Liver (tissue), 9 donors: ENCODE results near the gene CAPRIN2. TPM values are rescaled to one million over a fixed set of nuclear protein-coding genes. Genes with fewer than 3 reads are reported as not detected.

Source experiments
- DNase-seq: peaks from one replicate; pipeline ENCODE4 v3.0.0-alpha.2; 2017; ENCODE audit warnings: low spot score
- H3K27ac ChIP-seq, 2 donors: one replicate each; pipeline ENCODE4 v1.7.0; 2013; ENCODE audit warnings: inconsistent platforms in 2 of 2, low read length in 2 of 2, control low read depth in 1 of 2, low read depth in 1 of 2, mild to moderate bottlenecking in 1 of 2
- H3K27me3 ChIP-seq, 4 donors: one replicate each; pipeline versions ENCODE4 v1.6.1 to v1.7.0; 2013; ENCODE audit warnings: low read length in 3 of 4, inconsistent platforms in 1 of 4, mild to moderate bottlenecking in 1 of 4, moderate library complexity in 1 of 4; ENCODE audit not compliant: control insufficient read depth in 4 of 4, insufficient read depth in 4 of 4
- H3K36me3 ChIP-seq, 4 donors: one replicate each; pipeline versions ENCODE4 v1.6.1 to v1.7.0; 2013; ENCODE audit warnings: low read length in 3 of 4, mild to moderate bottlenecking in 3 of 4, low read depth in 1 of 4, moderate library complexity in 1 of 4; ENCODE audit not compliant: control insufficient read depth in 4 of 4, insufficient read depth in 3 of 4
- H3K4me1 ChIP-seq, 4 donors: one replicate each; pipeline versions ENCODE4 v1.6.1 to v1.7.0; 2013; ENCODE audit warnings: low read length in 3 of 4, mild to moderate bottlenecking in 3 of 4, moderate library complexity in 1 of 4; ENCODE audit not compliant: control insufficient read depth in 4 of 4, insufficient read depth in 4 of 4
- H3K4me3 ChIP-seq, 3 donors: one replicate each; pipeline versions ENCODE4 v1.6.1 to v1.7.0; 2013; ENCODE audit warnings: low read length in 3 of 3, control low read depth in 1 of 3, low read depth in 1 of 3, mild to moderate bottlenecking in 1 of 3
- H3K9ac ChIP-seq, 2 donors: one replicate each; pipeline ENCODE4 v1.7.0; 2013; ENCODE audit warnings: low read length in 2 of 2, mild to moderate bottlenecking in 2 of 2, moderate library complexity in 2 of 2, control low read depth in 1 of 2, low read depth in 1 of 2
- H3K9me3 ChIP-seq, 4 donors: one replicate each; pipeline versions ENCODE4 v1.6.1 to v1.7.0; 2013; ENCODE audit warnings: low read length in 3 of 4; ENCODE audit not compliant: control insufficient read depth in 4 of 4
- ATF3 ChIP-seq: IDR thresholded peaks from 2 replicates; pipeline ENCODE4 v1.6.1; 2016; ENCODE audit warnings: antibody characterized with exemption
- CTCF ChIP-seq: fragments of 150-350 bp; IDR thresholded peaks from 2 replicates; pipeline ENCODE4 v1.5.1; 2017; ENCODE audit warnings: improper control_type of control experiment, low read depth, low read length; ENCODE audit not compliant: missing input control
- EGR1 ChIP-seq, 2 donors: IDR thresholded peaks; 2 replicates each; pipeline ENCODE4 v1.6.1; 2016 to 2018; ENCODE audit warnings: antibody characterized with exemption in 2 of 2, low read depth in 2 of 2
- FOXA2 ChIP-seq: IDR thresholded peaks from 2 replicates; pipeline ENCODE4 v1.6.1; 2016; ENCODE audit warnings: antibody characterized with exemption
- GABPA ChIP-seq, 2 donors: IDR thresholded peaks in 1 of 2; conservative IDR thresholded peaks in 1 of 2; 2 replicates each; pipeline ENCODE4 v1.6.1; 2016; ENCODE audit warnings: antibody characterized with exemption in 2 of 2, mild to moderate bottlenecking in 1 of 2, moderate library complexity in 1 of 2
- HNF4A ChIP-seq, 2 donors: conservative IDR thresholded peaks; 2 replicates each; pipeline ENCODE4 v1.6.1; 2016; ENCODE audit warnings: antibody characterized with exemption in 2 of 2, mild to moderate bottlenecking in 2 of 2
- MAX ChIP-seq: IDR thresholded peaks from 2 replicates; pipeline ENCODE4 v1.6.1; 2016; ENCODE audit warnings: antibody characterized with exemption
- NR2F2 ChIP-seq: IDR thresholded peaks from 2 replicates; pipeline ENCODE4 v1.6.1; 2016; ENCODE audit warnings: antibody characterized with exemption
- RAD21 ChIP-seq, 2 donors: IDR thresholded peaks; 2 replicates each; pipeline ENCODE4 v1.6.1; 2016; ENCODE audit warnings: antibody characterized with exemption in 2 of 2, mild to moderate bottlenecking in 2 of 2
- REST ChIP-seq: IDR thresholded peaks from 2 replicates; pipeline ENCODE4 v1.6.1; 2016; ENCODE audit warnings: antibody characterized with exemption, mild to moderate bottlenecking
- RXRA ChIP-seq, 2 donors: IDR thresholded peaks; 2 replicates each; pipeline ENCODE4 v1.6.1; 2017 to 2018; ENCODE audit warnings: antibody characterized with exemption in 2 of 2, mild to moderate bottlenecking in 1 of 2
- TAF1 ChIP-seq: conservative IDR thresholded peaks from 2 replicates; pipeline ENCODE4 v1.6.1; 2016; ENCODE audit warnings: antibody characterized with exemption, mild to moderate bottlenecking
- YY1 ChIP-seq: IDR thresholded peaks from 2 replicates; pipeline ENCODE4 v1.6.1; 2016; ENCODE audit warnings: antibody characterized with exemption, mild to moderate bottlenecking
- ZBTB33 ChIP-seq: IDR thresholded peaks from 2 replicates; pipeline ENCODE4 v1.6.1; 2016; ENCODE audit warnings: antibody characterized with exemption
- WGBS: extraction: QIAGEN DNeasy Blood & Tissue Kit; methylation state at CpG from one replicate; pipeline ENCODE4 v1.1.7; 2013; 5-methylcytosine and 5-hydroxymethylcytosine counted together
- polyA plus RNA-seq, 2 donors: library from polyadenylated mRNA; stranded (reverse) in 1 of 2; unstranded in 1 of 2; fragments of 200-250 nt in 1 of 2; fragments of >200 nt in 1 of 2; fragmentation: Nextera tagmentation in 1 of 2; extraction: Ambion mirVana in 1 of 2; gene quantifications; one replicate each; pipeline versions ENCODE4 v1.2.1 to v1.2.3, GENCODE V29; 2013 to 2015
- total RNA-seq, 2 donors: library from RNA; depleted of rRNA; stranded (reverse); fragments of >200 nt; gene quantifications; one replicate each; pipeline ENCODE4 v1.2.3, GENCODE V29; 2014
- donor health status: healthy.
- donor health status: healthy.
- donor health status: healthy.
- donor health status: healthy.
- donor health status: healthy.

The CAPRIN2 gene
- total and polyA plus RNA-seq, 4 donors, result 4.6 to 14.8 (median 9.4) TPM

- Histone ChIP-seq H3K27me3 (no peaks in the 10 kb centered on the region), H3K9ac (no peak overlapping the region), H3K27ac (peak overlapping the region in 1 of 2 donors; percentile 44), H3K4me3 (peak overlapping the region; percentile 63 to 71 (median 69)), H3K9me3 (no peaks in the 10 kb centered on the region), H3K36me3 (no peaks in the 10 kb centered on the region), H3K4me1 (peaks cover 0 to 17% (median 9%) of the 10 kb centered on the region in 4 donors)
- TF ChIP-seq EGR1 (IDR thresholded peaks at IDR 0.05; ENCODE audit: low read depth in 2 of 2) (no peak), NR2F2 (no peak), RXRA (IDR thresholded peaks at IDR 0.05) (no peak), HNF4A (conservative IDR thresholded peaks at IDR 0.05) (no peak), REST (no peak), CTCF (no peak), RAD21 (IDR thresholded peaks at IDR 0.05) (no peak), TAF1 (no peak), FOXA2 (no peak), MAX (no peak)
- peak; percentile 44 for DNase-seq
- WGBS, result 15% methylated on average over 65 of the region's 65 CpGs
These were observed 40.9 kb upstream of the CAPRIN2 start for GRCh38 chr12:30795410-30796312.

GRCh38 chr12:30794591-30795409, 40.0 kb upstream of the CAPRIN2 start:
- Histone ChIP-seq H3K9ac (no peak overlapping the region), H3K4me3 (no peak overlapping the region)
- WGBS, result 81% methylated on average over 13 of the region's 13 CpGs
- TF ChIP-seq GABPA (IDR thresholded peaks at IDR 0.05 in 1 of 2, conservative IDR thresholded peaks at IDR 0.05 in 1 of 2), result no peak
- no peak for TF ChIP-seq REST
- TF ChIP-seq RAD21 (IDR thresholded peaks at IDR 0.05), result no peak
- TF ChIP-seq YY1, result no peak
- no peak for TF ChIP-seq FOXA2
- TF ChIP-seq CTCF, result no peak
- no peak for TF ChIP-seq ZBTB33
- no peak for TF ChIP-seq ATF3

More at GRCh38 chr12:30794591-30795409, 40.0 kb upstream of the CAPRIN2 start:
- Histone ChIP-seq H3K9me3 (no peaks in the 10 kb centered on the region), H3K4me1 (peaks cover 0 to 17% (median 9%) of the 10 kb centered on the region in 4 donors), H3K27me3 (no peaks in the 10 kb centered on the region), H3K27ac (peak overlapping the region in 1 of 2 donors; percentile 44), H3K36me3 (no peaks in the 10 kb centered on the region)
- DNase-seq, result no peak
